HepG2 (cell line): Measurements from ENCODE around the gene RBCK1. TPM values are rescaled to one million over a fixed set of nuclear protein-coding genes. Genes with fewer than 3 reads are reported as not detected.

Source experiments
- HOXA5 ChIP-seq: sonication (generic); formaldehyde crosslinking; IDR thresholded peaks from 2 replicates; pipeline ENCODE4 v1.4.0; 2020; ENCODE audit warnings: missing genetic modification reagents
- LCORL ChIP-seq, 2 experiments: fragments of 450-650 bp in 1 of 2; sonication (generic) in 1 of 2; formaldehyde crosslinking in 1 of 2; IDR thresholded peaks; 2 replicates each; pipeline versions ENCODE4 v1.5.0 to v1.6.1; 2017 to 2020; ENCODE audit warnings: antibody characterized with exemption in 1 of 2, missing genetic modification reagents in 1 of 2
- MAF1 ChIP-seq: sonication (generic); formaldehyde crosslinking; IDR thresholded peaks from 2 replicates; pipeline ENCODE4 v1.5.0; 2020; ENCODE audit warnings: missing genetic modification reagents, borderline replicate concordance
- MEIS2 ChIP-seq: sonication (generic); formaldehyde crosslinking; IDR thresholded peaks from 2 replicates; pipeline ENCODE4 v1.9.0; 2021; ENCODE audit warnings: mild to moderate bottlenecking, missing genetic modification reagents
- NFKBIZ ChIP-seq: IDR thresholded peaks from 2 replicates; pipeline ENCODE4 v1.6.1; 2018; ENCODE audit warnings: missing genetic modification reagents, missing compliant biosample characterization
- NKX3-1 ChIP-seq: sonication (generic); formaldehyde crosslinking; IDR thresholded peaks from 2 replicates; pipeline ENCODE4 v1.5.0; 2020; ENCODE audit warnings: missing genetic modification reagents
- NPAS2 ChIP-seq: sonication (generic); formaldehyde crosslinking; IDR thresholded peaks from 2 replicates; pipeline ENCODE4 v1.8.0; 2022; ENCODE audit warnings: mild to moderate bottlenecking, missing genetic modification reagents, borderline replicate concordance
- PAF1 ChIP-seq: IDR thresholded peaks from 2 replicates; pipeline ENCODE4 v1.6.1; 2016; ENCODE audit warnings: missing genetic modification reagents, missing compliant biosample characterization
- PHF5A ChIP-seq: IDR thresholded peaks from one replicate; pipeline ENCODE4 v1.6.1; 2018; ENCODE audit warnings: low read depth, missing genetic modification reagents; ENCODE audit not compliant: unreplicated experiment
- POLR2A ChIP-seq, 2 experiments: IDR thresholded peaks; 2 replicates each; pipeline ENCODE4 v1.6.1; 2011; ENCODE audit warnings: low read depth in 2 of 2, low read length in 2 of 2, mild to moderate bottlenecking in 1 of 2, moderate library complexity in 1 of 2; ENCODE audit not compliant: insufficient read depth in 1 of 2
- PPARG ChIP-seq: conservative IDR thresholded peaks from 2 replicates; pipeline ENCODE4 v1.6.1; 2016; ENCODE audit warnings: missing biosample characterization, missing genetic modification reagents
- RBAK ChIP-seq: sonication (generic); formaldehyde crosslinking; IDR thresholded peaks from 2 replicates; pipeline ENCODE4 v1.5.1; 2020; ENCODE audit warnings: mild to moderate bottlenecking, missing genetic modification reagents
- RBFOX2 ChIP-seq: fragments of 200-400 bp; formaldehyde crosslinking; IDR thresholded peaks from 2 replicates; pipeline ENCODE4 v1.6.1; 2017; ENCODE audit warnings: low read depth, mild to moderate bottlenecking, low read length
- RBM22 ChIP-seq: fragments of 200-400 bp; formaldehyde crosslinking; optimal IDR thresholded peaks from 2 replicates; pipeline ENCODE3; 2017; ENCODE audit warnings: mild to moderate bottlenecking, low read length, moderate library complexity
- REPIN1 ChIP-seq: sonication (generic); formaldehyde crosslinking; IDR thresholded peaks from 2 replicates; pipeline ENCODE4 v1.8.0; 2022; ENCODE audit warnings: missing genetic modification reagents, low read depth, mild to moderate bottlenecking, borderline replicate concordance
- REXO4 ChIP-seq: sonication (generic); formaldehyde crosslinking; IDR thresholded peaks from 2 replicates; pipeline ENCODE4 v1.8.0; 2022; ENCODE audit warnings: missing genetic modification reagents, mild to moderate bottlenecking, borderline replicate concordance
- SAP130 ChIP-seq: IDR thresholded peaks from 2 replicates; pipeline ENCODE4 v1.6.1; 2016; ENCODE audit warnings: low read depth
- SNRNP70 ChIP-seq: fragments of 200-400 bp; formaldehyde crosslinking; IDR thresholded peaks from 2 replicates; pipeline ENCODE4 v1.6.1; 2017; ENCODE audit warnings: mild to moderate bottlenecking, low read depth, low read length, moderate library complexity
- TCF12 ChIP-seq, 2 experiments: fragments of 450-650 bp in 1 of 2; sonication (generic) in 1 of 2; formaldehyde crosslinking in 1 of 2; IDR thresholded peaks; 2 replicates each; pipeline versions ENCODE4 v1.6.1 to v1.8.0; 2017 to 2022; ENCODE audit warnings: antibody characterized with exemption in 1 of 2, mild to moderate bottlenecking in 1 of 2, missing genetic modification reagents in 1 of 2, moderate library complexity in 1 of 2
- ZIK1 ChIP-seq: sonication (generic); formaldehyde crosslinking; IDR thresholded peaks from 2 replicates; pipeline ENCODE4 v1.5.0; 2020; ENCODE audit warnings: mild to moderate bottlenecking, low read depth, missing genetic modification reagents, borderline replicate concordance
- ZNF138 ChIP-seq: sonication (generic); formaldehyde crosslinking; IDR thresholded peaks from 2 replicates; pipeline ENCODE4 v1.5.0; 2020; ENCODE audit warnings: mild to moderate bottlenecking, low read depth, missing genetic modification reagents
- ZNF225 ChIP-seq: sonication (generic); formaldehyde crosslinking; IDR thresholded peaks from 2 replicates; pipeline ENCODE4 v1.4.0; 2020; ENCODE audit warnings: mild to moderate bottlenecking, missing genetic modification reagents
- ZNF274 ChIP-seq: sonication (generic); formaldehyde crosslinking; IDR thresholded peaks from 2 replicates; pipeline ENCODE4 v1.5.1; 2020; ENCODE audit warnings: mild to moderate bottlenecking, missing genetic modification reagents
- ZNF546 ChIP-seq: sonication (generic); formaldehyde crosslinking; conservative IDR thresholded peaks from 2 replicates; pipeline ENCODE4 v1.8.1; 2023; ENCODE audit warnings: mild to moderate bottlenecking, missing genetic modification reagents
- ZNF790 ChIP-seq: sonication (generic); formaldehyde crosslinking; IDR thresholded peaks from 2 replicates; pipeline ENCODE4 v1.8.0; 2022; ENCODE audit warnings: missing genetic modification reagents, mild to moderate bottlenecking, borderline replicate concordance
- ZSCAN25 ChIP-seq: sonication (generic); formaldehyde crosslinking; IDR thresholded peaks from 2 replicates; pipeline ENCODE4 v1.8.0; 2022; ENCODE audit warnings: mild to moderate bottlenecking, missing genetic modification reagents
- polyA plus RNA-seq, 8 experiments: library from polyadenylated mRNA; depleted of rRNA in 3 of 8; stranded (reverse) in 7 of 8; unstranded in 1 of 8; fragments of >200 nt; fragmentation: Illumina TruSeq in 4 of 8; extraction: Trizol in 4 of 8; gene quantifications; 2 replicates each; pipeline versions ENCODE4 v1.2.1 to v1.2.3, GENCODE V29; 2011 to 2016; ENCODE audit warnings: low read depth in 4 of 8, missing spikeins in 1 of 8, mixed read lengths in 1 of 8; ENCODE audit not compliant: insufficient read depth in 1 of 8
- total RNA-seq, 5 experiments: library from RNA; depleted of rRNA; stranded (reverse); fragments of >200 nt; fragmentation: Illumina TruSeq; extraction: Trizol; gene quantifications; 2 replicates each; pipeline ENCODE4 v1.2.3, GENCODE V29; 2016; ENCODE audit warnings: low read depth in 1 of 5
- TF ChIP-seq, protein P1 (sequence below), 2 experiments: sonication (generic) in 1 of 2; formaldehyde crosslinking in 1 of 2; IDR thresholded peaks; 2 replicates each; pipeline versions ENCODE4 v1.5.1 to v1.6.1; 2011 to 2020; ENCODE audit warnings: borderline replicate concordance in 1 of 2, low read depth in 1 of 2, low read length in 1 of 2, mild to moderate bottlenecking in 1 of 2, missing genetic modification reagents in 1 of 2, moderate library complexity in 1 of 2
- TF ChIP-seq, protein P2 (sequence below): sonication (generic); formaldehyde crosslinking; IDR thresholded peaks from 2 replicates; pipeline ENCODE4 v1.4.0; 2020; ENCODE audit warnings: low read depth, mild to moderate bottlenecking, missing genetic modification reagents

Gene RBCK1
- total and polyA plus RNA-seq, 2 of the 13 experiments (the other 11 are each of a cell fraction or from before 2014, with no cell fraction given) = 149 to 215 TPM

DNA sequence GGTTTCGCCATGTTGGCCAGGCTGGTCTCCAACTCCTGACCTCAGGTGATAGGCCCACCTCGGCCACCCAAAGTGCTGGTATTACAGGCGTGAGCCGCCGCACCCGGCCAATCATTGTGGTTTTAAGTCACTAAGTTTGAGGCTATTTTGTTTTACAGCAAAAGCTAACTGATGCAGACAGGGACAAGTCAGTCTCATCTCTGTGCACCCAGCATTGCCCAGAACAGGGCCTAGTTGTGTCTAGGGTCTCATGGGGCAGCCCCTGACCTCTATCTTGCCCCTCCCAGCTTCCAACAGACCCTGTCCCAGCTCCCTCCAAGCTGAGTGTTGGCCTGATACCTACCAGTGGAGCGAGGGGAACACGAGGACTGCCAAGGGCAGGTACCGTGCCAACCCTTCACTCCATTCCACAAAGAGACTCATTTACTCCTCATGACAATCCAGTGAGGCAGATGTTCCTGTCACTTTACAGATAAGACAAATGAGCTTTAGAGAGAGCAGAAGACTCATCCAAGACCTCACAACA, 8.9 kb upstream of the RBCK1 start (continued):
- TF ChIP-seq, protein P1, sequence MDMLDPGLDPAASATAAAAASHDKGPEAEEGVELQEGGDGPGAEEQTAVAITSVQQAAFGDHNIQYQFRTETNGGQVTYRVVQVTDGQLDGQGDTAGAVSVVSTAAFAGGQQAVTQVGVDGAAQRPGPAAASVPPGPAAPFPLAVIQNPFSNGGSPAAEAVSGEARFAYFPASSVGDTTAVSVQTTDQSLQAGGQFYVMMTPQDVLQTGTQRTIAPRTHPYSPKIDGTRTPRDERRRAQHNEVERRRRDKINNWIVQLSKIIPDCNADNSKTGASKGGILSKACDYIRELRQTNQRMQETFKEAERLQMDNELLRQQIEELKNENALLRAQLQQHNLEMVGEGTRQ (IDR thresholded peaks at IDR 0.05; ENCODE audit: low read depth, low read length) = no peak
- TF ChIP-seq, protein P1 (CRISPR knock-in tag; IDR thresholded peaks at IDR 0.05; ENCODE audit: borderline replicate concordance) = no peak
- no peak for TF ChIP-seq LCORL (IDR thresholded peaks at IDR 0.05)
- peak; percentile 24; the same call in 1 of the 2 replicates for TF ChIP-seq LCORL (CRISPR knock-in tag; IDR thresholded peaks at IDR 0.05)
- no peak for TF ChIP-seq ZNF790 (CRISPR knock-in tag)
- 0 out of 2 replicates have a peak, but pooled peaks have one; percentile 31 for TF ChIP-seq ZSCAN25 (CRISPR knock-in tag)
- no peak for TF ChIP-seq ZNF138 (CRISPR knock-in tag)
- TF ChIP-seq ZIK1 (CRISPR knock-in tag) = no peak
- TF ChIP-seq ZNF274 = peak; percentile 22; the same call in 1 of the 2 replicates
- no peak for TF ChIP-seq MAF1 (CRISPR knock-in tag)
- no peak for TF ChIP-seq REPIN1 (CRISPR knock-in tag)
- 0 out of 2 replicates have a peak, but pooled peaks have one; percentile 59 for TF ChIP-seq NPAS2 (CRISPR knock-in tag)
- TF ChIP-seq SAP130 (CRISPR knock-in tag) = no peak
- peak; percentile 85 for TF ChIP-seq PAF1
- TF ChIP-seq ZNF225 (CRISPR knock-in tag) = peak; percentile 19; the same call in 1 of the 2 replicates
- TF ChIP-seq RBM22 = no peak
- TF ChIP-seq RBAK = peak; percentile 93
- TF ChIP-seq SNRNP70 = no peak
- no peak; the same call in 1 of the 2 replicates for TF ChIP-seq RBFOX2
- TF ChIP-seq POLR2A (IDR thresholded peaks at IDR 0.05; ENCODE audit: insufficient read depth in 1 of 2, low read depth in 2 of 2, low read length in 2 of 2) = peak in 1 of 2 experiments; percentile 42; a peak in 1 of 4 replicates
- TF ChIP-seq REXO4 = no peak
- no peak for TF ChIP-seq HOXA5 (CRISPR knock-in tag)
- TF ChIP-seq, protein P2, sequence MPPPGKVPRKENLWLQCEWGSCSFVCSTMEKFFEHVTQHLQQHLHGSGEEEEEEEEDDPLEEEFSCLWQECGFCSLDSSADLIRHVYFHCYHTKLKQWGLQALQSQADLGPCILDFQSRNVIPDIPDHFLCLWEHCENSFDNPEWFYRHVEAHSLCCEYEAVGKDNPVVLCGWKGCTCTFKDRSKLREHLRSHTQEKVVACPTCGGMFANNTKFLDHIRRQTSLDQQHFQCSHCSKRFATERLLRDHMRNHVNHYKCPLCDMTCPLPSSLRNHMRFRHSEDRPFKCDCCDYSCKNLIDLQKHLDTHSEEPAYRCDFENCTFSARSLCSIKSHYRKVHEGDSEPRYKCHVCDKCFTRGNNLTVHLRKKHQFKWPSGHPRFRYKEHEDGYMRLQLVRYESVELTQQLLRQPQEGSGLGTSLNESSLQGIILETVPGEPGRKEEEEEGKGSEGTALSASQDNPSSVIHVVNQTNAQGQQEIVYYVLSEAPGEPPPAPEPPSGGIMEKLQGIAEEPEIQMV = no peak
- TF ChIP-seq MEIS2 (CRISPR knock-in tag) = no peak
- no peak for TF ChIP-seq PPARG (CRISPR knock-in tag)
- no peak; the same call in 1 of the 2 replicates for TF ChIP-seq NFKBIZ (CRISPR knock-in tag)
- no peak for TF ChIP-seq PHF5A
- TF ChIP-seq ZNF546 = 0 out of 2 replicates have a peak, but pooled peaks have one; percentile 16
- no peak for TF ChIP-seq TCF12 (IDR thresholded peaks at IDR 0.05)
- TF ChIP-seq TCF12 (CRISPR knock-in tag; IDR thresholded peaks at IDR 0.05) = no peak
- TF ChIP-seq NKX3-1 = no peak
